ENCODE data around the gene C19orf85.
"Not testable (repeated sequence)": the region's sequence is repeated elsewhere in the genome, so short reads cannot be mapped to it uniquely, and the experiment has no call there.

Gene C19orf85

GRCh38 chr19:55464662-55465054, at the start of gene C19orf85:
C19orf85 (minus strand) TSS chr19:55464751; CDS start chr19:55464554, 197 bp downstream.
- DNase-seq: no peak

GRCh38 chr19:55508120-55508519, 43.6 kb upstream of the C19orf85 start:
- no peak for DNase-seq

GRCh38 chr19:55504981-55505380, 40.4 kb upstream of the C19orf85 start:
- DNase-seq: no peak

GRCh38 chr19:55504252-55504603, 39.7 kb upstream of the C19orf85 start:
- DNase-seq: no peak

- peak; percentile 90 for DNase-seq
These were observed 39.1 kb upstream of the C19orf85 start for GRCh38 chr19:55503502-55504251.

GRCh38 chr19:55503157-55503501, 38.6 kb upstream of the C19orf85 start:
- no peak for DNase-seq

GRCh38 chr19:55502197-55502952, 37.8 kb upstream of the C19orf85 start:
- no peak for DNase-seq

GRCh38 chr19:55500368-55500952, 35.9 kb upstream of the C19orf85 start:
- no peak for DNase-seq

GRCh38 chr19:55498246-55498840, 33.8 kb upstream of the C19orf85 start:
- peak; percentile 16 for DNase-seq

- no peak for DNase-seq
These were observed 33.2 kb upstream of the C19orf85 start for GRCh38 chr19:55497763-55498162.

GRCh38 chr19:55496820-55497219, 32.3 kb upstream of the C19orf85 start:
- DNase-seq: not testable (repeated sequence)

- no peak for DNase-seq
These were observed 31.2 kb upstream of the C19orf85 start for GRCh38 chr19:55495646-55496349.

- DNase-seq: no peak
These were observed 29.7 kb upstream of the C19orf85 start for GRCh38 chr19:55494172-55494761.

- DNase-seq: no peak
These were observed 29.2 kb upstream of the C19orf85 start for GRCh38 chr19:55493645-55494171.

- no peak for DNase-seq
These were observed 28.6 kb upstream of the C19orf85 start for GRCh38 chr19:55493052-55493644.

GRCh38 chr19:55492362-55492944, 27.9 kb upstream of the C19orf85 start:
- peak; percentile 21 for DNase-seq

- no peak for DNase-seq
These were observed 27.2 kb upstream of the C19orf85 start for GRCh38 chr19:55491546-55492360.

- no peak for DNase-seq
These were observed 26.2 kb upstream of the C19orf85 start for GRCh38 chr19:55490478-55491432.

GRCh38 chr19:55489711-55490477, 25.3 kb upstream of the C19orf85 start:
- no peak for DNase-seq
